ENCODE data around the gene ZDHHC13.

DNA sequence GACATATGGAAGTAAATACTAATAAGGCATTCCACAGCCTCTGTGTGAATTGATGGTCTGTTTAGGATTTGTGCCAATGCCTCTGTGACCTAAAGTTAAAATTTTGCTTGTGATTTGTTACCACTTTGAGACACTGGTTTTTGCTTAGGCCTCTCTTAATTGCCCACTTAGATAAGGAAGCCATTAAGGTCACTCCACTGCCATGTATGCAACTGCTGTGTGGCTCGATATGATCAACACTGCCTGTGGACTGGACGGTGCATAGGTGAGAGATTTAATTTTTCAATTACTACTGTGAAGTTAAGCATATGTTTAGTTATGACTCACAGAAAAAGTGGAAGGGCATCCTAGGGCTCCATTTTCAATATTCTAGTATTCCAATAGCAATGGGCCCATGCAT is 47.9 kb downstream of the ZDHHC13 start:
- TF ChIP-seq, protein P1, sequence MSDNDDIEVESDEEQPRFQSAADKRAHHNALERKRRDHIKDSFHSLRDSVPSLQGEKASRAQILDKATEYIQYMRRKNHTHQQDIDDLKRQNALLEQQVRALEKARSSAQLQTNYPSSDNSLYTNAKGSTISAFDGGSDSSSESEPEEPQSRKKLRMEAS (CRISPR knock-in tag; IDR thresholded peaks at IDR 0.05) = no peak
- no peak for TF ChIP-seq ELF4 (CRISPR knock-in tag; IDR thresholded peaks at IDR 0.05; ENCODE audit: low read depth)
- TF ChIP-seq, protein P2, sequence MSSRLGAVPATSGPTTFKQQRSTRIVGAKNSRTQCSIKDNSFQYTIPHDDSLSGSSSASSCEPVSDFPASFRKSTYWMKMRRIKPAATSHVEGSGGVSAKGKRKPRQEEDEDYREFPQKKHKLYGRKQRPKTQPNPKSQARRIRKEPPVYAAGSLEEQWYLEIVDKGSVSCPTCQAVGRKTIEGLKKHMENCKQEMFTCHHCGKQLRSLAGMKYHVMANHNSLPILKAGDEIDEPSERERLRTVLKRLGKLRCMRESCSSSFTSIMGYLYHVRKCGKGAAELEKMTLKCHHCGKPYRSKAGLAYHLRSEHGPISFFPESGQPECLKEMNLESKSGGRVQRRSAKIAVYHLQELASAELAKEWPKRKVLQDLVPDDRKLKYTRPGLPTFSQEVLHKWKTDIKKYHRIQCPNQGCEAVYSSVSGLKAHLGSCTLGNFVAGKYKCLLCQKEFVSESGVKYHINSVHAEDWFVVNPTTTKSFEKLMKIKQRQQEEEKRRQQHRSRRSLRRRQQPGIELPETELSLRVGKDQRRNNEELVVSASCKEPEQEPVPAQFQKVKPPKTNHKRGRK (CRISPR knock-in tag; IDR thresholded peaks at IDR 0.05; ENCODE audit: borderline replicate concordance) = no peak
- TF ChIP-seq, protein P3, sequence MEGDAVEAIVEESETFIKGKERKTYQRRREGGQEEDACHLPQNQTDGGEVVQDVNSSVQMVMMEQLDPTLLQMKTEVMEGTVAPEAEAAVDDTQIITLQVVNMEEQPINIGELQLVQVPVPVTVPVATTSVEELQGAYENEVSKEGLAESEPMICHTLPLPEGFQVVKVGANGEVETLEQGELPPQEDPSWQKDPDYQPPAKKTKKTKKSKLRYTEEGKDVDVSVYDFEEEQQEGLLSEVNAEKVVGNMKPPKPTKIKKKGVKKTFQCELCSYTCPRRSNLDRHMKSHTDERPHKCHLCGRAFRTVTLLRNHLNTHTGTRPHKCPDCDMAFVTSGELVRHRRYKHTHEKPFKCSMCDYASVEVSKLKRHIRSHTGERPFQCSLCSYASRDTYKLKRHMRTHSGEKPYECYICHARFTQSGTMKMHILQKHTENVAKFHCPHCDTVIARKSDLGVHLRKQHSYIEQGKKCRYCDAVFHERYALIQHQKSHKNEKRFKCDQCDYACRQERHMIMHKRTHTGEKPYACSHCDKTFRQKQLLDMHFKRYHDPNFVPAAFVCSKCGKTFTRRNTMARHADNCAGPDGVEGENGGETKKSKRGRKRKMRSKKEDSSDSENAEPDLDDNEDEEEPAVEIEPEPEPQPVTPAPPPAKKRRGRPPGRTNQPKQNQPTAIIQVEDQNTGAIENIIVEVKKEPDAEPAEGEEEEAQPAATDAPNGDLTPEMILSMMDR (IDR thresholded peaks at IDR 0.05) = no peak
- TF ChIP-seq SP1 (CRISPR knock-in tag; conservative IDR thresholded peaks at IDR 0.05) = no peak
- no peak for TF ChIP-seq NFYB (CRISPR knock-in tag; conservative IDR thresholded peaks at IDR 0.05; ENCODE audit: low read depth)
- TF ChIP-seq, protein P4, sequence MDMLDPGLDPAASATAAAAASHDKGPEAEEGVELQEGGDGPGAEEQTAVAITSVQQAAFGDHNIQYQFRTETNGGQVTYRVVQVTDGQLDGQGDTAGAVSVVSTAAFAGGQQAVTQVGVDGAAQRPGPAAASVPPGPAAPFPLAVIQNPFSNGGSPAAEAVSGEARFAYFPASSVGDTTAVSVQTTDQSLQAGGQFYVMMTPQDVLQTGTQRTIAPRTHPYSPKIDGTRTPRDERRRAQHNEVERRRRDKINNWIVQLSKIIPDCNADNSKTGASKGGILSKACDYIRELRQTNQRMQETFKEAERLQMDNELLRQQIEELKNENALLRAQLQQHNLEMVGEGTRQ (CRISPR knock-in tag; IDR thresholded peaks at IDR 0.05) = no peak
- no peak for TF ChIP-seq RELA (CRISPR knock-in tag; IDR thresholded peaks at IDR 0.05; ENCODE audit: borderline replicate concordance)
- TF ChIP-seq NR1H2 (CRISPR knock-in tag; IDR thresholded peaks at IDR 0.05) = no peak
- TF ChIP-seq, protein P5, sequence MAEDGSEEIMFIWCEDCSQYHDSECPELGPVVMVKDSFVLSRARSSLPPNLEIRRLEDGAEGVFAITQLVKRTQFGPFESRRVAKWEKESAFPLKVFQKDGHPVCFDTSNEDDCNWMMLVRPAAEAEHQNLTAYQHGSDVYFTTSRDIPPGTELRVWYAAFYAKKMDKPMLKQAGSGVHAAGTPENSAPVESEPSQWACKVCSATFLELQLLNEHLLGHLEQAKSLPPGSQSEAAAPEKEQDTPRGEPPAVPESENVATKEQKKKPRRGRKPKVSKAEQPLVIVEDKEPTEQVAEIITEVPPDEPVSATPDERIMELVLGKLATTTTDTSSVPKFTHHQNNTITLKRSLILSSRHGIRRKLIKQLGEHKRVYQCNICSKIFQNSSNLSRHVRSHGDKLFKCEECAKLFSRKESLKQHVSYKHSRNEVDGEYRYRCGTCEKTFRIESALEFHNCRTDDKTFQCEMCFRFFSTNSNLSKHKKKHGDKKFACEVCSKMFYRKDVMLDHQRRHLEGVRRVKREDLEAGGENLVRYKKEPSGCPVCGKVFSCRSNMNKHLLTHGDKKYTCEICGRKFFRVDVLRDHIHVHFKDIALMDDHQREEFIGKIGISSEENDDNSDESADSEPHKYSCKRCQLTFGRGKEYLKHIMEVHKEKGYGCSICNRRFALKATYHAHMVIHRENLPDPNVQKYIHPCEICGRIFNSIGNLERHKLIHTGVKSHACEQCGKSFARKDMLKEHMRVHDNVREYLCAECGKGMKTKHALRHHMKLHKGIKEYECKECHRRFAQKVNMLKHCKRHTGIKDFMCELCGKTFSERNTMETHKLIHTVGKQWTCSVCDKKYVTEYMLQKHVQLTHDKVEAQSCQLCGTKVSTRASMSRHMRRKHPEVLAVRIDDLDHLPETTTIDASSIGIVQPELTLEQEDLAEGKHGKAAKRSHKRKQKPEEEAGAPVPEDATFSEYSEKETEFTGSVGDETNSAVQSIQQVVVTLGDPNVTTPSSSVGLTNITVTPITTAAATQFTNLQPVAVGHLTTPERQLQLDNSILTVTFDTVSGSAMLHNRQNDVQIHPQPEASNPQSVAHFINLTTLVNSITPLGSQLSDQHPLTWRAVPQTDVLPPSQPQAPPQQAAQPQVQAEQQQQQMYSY (CRISPR knock-in tag; IDR thresholded peaks at IDR 0.05) = no peak
- no peak for TF ChIP-seq SMAD4 (CRISPR knock-in tag; IDR thresholded peaks at IDR 0.05)
- no peak for TF ChIP-seq NR2C2 (CRISPR knock-in tag; IDR thresholded peaks at IDR 0.05)
- TF ChIP-seq, protein P6, sequence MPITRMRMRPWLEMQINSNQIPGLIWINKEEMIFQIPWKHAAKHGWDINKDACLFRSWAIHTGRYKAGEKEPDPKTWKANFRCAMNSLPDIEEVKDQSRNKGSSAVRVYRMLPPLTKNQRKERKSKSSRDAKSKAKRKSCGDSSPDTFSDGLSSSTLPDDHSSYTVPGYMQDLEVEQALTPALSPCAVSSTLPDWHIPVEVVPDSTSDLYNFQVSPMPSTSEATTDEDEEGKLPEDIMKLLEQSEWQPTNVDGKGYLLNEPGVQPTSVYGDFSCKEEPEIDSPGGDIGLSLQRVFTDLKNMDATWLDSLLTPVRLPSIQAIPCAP (CRISPR knock-in tag; IDR thresholded peaks at IDR 0.05) = no peak
- TF ChIP-seq, protein P7, sequence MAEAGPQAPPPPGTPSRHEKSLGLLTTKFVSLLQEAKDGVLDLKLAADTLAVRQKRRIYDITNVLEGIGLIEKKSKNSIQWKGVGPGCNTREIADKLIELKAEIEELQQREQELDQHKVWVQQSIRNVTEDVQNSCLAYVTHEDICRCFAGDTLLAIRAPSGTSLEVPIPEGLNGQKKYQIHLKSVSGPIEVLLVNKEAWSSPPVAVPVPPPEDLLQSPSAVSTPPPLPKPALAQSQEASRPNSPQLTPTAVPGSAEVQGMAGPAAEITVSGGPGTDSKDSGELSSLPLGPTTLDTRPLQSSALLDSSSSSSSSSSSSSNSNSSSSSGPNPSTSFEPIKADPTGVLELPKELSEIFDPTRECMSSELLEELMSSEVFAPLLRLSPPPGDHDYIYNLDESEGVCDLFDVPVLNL (CRISPR knock-in tag; IDR thresholded peaks at IDR 0.05; ENCODE audit: borderline replicate concordance, low read depth) = no peak

Data from WTC11 (cell line).